HG02798 (cell line): ENCODE measurements around the gene FXYD6.
"Not testable (repeated sequence)": the region's sequence is repeated elsewhere in the genome, so short reads cannot be mapped to it uniquely, and the experiment has no call there.

ENCODE experiments used
- ATAC-seq: cut with Tn5 transposase; IDR thresholded peaks from one replicate; pipeline ENCODE4 v1.9.1; 2021; ENCODE audit warnings: mild to moderate bottlenecking; ENCODE audit not compliant: unreplicated experiment, poor library complexity

FXYD6 gene

DNA sequence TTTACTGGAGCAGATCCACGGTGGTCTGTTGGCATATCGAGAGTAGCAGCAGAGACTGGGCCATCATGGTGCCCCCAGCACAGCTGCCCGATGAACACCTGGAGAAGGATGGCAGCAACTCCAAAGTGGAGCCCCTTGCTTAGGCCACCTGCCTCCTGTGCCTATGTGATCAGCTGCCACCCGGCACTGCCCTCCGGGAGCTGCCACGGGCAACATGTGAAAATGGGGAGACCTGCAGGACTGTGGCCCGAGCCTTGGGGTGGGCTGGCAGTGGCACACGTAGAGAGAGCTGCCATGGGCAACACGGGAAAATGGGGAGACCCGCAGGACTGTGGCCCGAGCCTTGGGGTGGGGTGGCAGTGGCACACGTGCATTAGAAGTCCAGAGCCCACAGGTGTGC is 55.0 kb downstream of the FXYD6 start:
- ATAC-seq, result no peak

DNA sequence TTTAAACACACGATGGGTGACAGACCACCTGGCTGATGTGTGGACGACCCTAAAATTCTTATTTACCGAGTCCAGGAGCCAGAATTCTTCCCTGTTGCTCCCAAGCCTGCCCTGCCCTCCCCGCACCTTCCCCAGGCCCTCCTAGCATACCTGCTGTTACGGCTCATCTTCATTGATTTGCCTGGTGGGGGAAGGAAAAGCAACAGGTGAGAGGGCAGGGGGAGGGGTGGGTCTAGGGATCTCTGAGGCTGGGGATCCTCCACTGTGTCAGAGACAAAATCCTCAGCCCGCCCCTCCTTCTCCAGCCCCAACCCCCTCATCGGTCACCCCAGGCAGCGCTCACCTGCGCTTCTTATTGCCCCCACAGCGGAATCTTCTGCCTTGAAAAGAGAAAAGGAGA is 55.9 kb downstream of the FXYD6 start:
- ATAC-seq, result no peak

DNA sequence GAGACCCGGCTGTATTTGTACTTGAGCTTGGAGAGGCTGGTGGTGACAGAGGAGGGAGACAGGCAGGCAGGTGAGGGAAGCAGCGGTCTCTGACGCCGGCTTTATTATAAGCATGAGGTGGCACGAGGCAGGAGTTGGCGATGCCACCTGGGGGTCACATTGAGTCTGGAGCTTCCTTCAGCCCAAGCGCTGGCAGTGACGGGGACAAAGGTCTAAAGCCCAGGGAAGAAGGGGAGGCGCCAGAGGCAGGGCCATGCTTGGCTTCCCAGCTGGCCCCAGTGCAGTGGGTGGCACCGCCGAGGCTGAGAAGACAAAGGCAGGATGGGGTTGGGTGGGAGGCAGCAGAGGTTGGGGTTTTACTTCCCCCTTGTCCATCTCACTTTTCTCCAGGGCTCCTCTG is 56.4 kb downstream of the FXYD6 start:
- no peak for ATAC-seq

DNA sequence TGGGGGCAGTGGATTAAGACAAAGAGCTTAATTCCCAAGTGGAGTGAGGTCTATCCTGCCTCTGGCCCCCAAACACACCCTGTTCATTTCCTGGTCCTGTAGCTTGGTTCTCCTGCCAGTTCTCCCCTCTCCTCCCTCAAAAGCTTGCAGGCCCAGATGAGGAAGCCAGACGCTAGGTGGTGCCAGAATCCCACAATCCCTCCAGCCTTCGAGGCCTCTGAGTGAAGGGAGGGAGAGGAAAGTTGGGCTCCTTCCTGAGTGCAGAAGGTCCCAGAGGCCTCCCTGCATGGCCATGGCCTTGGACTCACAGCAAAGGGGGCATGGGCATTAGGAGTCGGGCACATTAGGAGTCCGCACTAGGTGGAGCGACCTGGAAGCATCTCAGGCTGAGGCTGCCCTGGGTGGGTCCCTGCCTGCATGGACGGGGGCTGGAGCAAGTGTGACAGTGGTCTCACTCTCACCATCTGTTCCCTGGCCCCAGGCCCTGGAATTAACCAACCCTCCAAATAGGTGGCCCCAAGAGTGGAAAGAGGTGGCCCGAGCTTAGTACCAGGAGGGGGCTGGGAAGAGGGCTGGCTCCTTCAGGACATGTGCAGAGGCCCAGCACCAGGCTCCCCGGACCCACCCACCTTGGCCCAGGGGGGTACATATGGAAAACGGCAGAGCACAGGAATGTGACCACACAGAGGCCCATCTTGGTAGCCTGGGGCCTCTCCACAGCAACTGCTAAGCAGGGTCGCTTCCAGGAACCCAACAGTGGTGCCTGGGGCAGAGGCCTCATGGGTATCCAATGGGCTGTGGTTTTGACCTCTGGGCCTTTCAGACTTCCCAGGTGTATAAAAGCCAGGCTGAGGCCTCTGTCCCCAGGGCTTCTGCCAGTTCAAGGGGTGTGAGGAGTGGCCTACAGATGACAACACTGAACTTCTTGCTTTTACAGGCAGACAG is 57.1 kb downstream of the FXYD6 start:
- ATAC-seq, result no peak

DNA sequence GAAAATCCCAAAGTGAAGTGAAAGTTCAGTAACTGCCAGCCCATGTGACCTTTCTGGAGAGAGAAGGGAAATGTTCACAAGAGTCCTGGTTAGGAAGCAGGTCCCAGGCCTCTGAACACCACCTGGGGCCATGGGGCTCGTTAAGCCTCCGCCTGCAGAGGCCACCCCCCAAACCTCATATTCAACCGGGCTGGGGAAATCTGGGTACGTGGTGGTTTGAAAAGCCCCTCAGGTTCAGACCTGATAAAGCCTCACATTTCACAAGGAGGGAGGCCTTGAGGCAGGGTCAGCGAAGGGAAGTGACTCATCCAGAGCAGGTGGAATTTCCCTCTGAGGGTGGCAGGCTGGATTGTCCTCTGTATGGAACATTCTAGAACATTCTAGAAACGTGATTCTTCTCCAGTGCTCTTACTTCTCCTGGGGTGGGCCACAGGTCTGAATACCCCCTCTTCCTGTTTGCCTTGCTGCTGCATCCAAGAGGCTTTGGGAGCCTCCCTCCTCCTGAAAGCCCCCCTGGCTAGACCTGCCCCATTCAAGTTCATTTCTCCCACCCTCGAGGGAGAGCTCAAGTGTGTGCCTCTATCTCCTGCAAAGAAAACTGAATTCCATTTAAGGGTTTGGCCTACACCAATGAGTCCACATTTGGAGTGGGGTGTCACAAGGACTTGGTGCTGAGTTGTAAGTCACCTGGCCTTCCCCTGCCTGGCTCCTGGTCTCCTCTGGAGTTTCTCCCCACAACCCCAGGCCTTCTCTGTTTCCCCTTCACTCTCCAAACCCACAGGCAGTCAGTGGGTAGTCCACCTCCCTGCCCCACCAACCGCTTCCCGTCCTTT is 58.2 kb downstream of the FXYD6 start:
- ATAC-seq, result peak; percentile 20

DNA sequence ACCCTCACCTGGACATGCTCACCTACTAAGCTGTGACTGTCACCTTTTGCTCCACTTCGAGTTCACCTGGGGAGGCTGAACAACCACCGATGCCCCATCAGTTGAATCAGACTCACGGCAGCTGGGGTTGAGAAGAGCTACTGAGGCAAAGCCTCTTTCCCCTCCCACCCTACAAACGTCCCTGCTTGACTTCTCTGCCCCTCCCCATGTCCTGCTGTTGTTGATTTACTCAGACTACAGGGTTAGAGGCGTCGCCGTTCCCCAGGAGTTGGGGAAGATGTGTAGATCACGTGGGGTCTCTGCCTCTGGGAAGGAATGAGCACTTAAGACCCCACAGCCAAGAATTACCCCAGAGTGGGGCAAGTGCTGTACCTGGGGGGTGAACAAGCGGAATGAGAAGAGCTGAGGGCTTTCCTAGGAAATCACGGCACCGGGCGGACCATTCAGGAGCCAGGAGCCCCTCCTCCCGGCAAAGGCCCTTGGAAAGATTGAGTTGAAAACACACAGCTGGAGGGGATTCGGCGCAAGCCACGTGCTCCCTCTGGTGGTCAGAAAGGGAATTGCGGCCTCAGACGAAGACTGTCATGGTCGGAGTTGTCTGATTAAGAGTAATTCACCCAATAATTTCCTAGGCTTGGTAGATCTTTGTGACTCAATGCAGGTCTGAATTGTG is 59.0 kb downstream of the FXYD6 start:
- ATAC-seq, result peak; percentile 29

DNA sequence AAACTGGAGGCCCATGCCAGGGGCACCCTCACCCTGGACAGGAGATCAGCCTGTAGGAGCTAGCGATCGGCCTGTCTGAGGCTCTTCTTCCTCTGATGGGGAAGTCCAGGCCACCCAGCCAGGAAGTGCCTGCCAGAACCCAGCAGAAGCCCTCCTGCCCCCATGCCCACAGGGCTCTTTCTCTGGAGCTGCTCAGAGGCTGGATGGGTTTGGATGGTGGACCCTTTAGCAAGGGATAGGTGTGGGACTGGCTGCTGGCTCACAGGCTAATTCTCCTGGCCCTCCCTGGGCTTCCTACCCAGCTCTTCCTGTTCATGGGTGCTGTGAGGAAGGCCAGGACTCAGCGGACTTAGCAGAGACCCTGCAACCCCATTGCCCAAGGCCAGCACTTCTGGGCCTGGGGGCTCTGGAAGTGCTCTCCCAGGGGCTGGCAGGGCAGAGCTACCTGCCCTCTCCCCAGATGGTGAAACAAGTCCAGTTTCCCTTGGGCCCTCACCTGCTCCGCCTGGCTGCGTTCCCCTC is 59.6 kb downstream of the FXYD6 start:
- ATAC-seq, result no peak

DNA sequence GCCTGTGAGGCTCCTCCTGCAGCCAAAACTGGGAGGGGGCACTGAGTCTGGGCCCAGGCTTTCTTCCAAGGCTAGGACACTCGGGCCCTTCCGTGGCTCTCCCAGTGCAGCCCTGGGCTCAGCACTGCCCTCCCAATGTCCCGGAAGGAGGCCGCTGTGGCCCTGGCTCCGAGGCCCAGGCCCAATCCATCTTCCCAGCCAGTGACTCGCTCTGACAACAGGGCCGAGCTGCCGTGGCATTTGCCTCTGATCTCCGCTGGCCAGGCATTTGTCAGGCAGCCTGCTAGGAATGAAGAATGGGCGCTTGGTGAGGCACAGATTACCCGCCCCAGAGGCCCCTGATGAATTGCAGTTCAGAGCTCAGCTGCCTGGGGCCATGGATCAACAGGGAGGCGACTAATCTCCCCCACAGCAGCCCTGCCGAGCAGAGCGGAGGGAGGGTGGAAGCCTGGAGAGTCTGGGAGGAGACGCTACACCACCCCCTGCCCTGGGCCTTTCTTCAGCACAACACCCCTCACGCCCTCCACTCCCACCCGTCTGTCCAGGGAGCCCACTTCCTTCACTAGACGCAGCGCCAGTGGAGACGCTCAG is 60.2 kb downstream of the FXYD6 start:
- ATAC-seq, result no peak

DNA sequence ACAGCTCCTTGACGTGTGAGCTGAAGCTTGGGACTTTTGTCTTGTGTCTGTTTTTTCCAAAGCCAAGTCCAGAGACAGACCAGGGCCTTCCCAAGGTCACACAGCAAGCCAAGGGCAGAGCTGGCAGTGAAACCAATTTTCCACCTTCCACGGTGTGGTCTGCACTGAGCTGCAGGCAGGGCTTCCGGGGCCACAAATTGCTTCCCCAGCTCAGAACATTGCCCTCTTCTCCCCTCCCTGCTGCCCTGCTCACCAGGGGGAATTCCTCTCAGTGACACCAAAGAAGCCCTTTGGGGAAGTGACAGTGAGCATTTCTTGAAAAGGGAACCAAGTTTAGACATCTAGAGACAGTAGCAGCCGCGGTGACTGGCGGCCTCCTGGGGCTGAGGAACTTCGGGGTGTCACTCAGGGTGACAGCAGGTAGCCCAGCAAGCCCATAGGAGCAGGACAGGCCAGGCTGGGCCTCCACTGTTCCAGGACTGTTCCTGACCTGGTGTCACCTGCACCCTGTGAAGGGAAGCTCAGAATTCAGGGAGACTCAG is 61.1 kb downstream of the FXYD6 start:
- ATAC-seq, result peak; percentile 64

DNA sequence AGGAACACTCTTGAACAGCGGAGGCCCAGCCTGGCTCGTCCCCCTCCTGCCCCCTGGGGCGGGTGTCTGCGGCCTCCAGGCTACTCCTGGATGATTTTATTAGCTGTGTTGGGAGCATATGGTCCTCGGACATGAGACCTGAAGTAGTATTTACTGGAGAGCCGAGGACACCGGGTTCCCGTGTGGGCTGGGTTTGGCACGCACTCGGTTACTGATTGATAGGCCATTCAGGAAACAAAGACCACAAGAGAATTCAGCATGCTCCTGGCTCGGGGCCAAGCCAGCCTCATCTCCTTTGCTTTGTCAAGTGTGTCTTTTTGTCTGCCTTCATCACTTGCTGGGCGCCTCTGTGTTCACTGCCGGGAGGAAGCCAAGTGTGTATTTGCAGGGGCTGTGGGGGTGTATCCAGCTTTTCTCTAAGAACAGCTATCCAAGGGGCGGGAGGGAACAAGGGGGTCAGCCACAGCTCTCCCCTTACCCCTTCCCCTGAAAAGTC is 61.6 kb downstream of the FXYD6 start:
- ATAC-seq, result peak; percentile 51

DNA sequence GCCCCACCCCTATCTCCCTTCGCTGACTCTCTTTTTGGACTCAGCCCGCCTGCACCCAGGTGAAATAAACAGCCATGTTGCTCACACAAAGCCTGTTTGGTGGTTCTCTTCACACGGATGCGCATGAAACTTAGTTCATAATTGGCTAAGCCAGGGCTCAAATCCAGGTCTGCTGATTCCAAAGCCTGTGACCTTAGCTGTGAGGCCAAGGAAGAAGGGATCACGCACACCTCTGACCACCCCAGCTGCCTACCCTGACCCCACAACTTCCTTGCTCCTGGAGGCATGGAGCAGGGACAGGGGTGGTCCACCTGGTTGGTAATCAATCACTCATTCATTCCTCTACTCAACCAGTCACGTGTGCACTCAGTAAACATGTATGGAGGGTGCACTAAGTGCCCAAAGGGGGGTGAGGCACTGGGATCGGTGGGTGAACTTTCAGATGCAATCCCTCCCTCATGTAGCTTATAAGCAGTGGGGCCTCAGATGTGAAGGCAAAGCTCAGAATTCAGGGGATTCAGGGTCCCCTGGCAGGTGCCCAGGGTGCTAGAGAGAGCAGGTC is 62.2 kb downstream of the FXYD6 start:
- ATAC-seq, result no peak

DNA sequence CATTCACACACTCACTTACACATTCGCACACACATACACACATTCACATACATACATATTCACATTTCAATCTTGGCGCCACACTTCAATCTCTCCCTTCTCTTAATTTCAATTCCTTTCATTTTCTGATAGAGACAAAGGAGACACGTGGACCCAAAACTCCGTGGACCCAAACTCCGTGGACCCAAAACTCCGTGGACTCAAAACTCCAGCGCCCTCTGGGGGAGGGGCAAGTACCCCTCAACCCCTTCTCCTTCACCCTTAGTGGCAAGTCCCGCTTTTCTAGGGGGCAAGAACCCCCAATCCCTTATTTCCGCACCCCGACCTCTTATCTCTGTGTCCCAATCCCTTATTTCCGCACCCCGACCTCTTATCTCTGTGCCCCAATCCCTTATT is 66.4 kb downstream of the FXYD6 start:
- ATAC-seq, result not testable (repeated sequence)

DNA sequence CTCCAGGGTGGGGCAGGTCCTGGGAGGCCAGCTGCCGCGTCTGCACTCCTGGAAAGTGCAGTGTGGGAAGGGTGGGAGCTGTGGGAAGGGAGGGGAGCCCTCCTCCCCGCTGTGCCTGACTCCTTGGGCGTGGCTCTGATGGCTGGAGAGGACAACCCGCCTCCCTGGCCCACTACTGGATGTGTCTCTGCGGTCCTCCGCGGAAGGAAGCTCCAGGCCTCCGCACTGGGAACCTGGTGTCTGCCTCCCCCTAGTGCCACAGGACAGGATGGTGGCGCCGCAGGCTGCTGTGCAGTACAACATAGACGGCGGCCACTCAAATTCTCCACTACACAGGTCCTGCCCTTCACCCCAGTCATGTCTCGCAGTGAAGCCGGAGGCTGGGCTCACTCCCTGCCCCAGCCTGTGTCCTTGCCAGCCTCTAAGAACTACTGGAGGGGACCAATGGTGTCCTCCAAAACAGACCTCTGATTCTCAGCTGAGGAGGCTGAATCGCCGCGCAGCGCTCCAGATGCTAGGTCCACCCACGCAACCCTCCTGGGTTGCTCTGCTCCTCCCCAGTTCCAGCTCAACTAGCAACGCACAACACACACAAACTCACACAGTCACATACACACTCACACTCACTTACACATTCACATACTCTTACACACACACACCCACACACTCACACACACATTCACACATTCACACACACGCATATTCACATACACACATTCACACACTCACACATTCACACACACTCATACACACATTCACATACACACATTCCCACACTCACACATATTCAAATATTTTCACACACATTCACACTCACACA is 67.0 kb downstream of the FXYD6 start:
- no peak for ATAC-seq

DNA sequence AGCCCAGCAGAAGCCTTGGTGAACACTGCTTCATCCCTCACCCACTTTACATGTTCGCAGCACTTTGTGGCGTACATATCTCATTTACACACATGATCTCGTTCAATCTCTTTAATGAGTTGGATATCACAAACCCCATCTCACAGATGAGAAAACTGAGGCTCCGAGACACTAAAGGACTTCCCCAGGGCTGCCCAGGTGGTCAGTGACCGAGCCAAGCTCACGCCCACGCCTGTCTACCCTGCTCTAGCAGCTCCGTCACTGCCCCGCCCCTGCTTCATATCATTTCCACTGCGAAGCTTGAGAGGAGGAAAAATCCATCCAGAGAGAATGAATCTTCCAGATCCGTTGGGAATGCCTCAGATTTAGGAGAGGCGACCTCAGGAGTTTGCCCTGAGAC is 67.7 kb downstream of the FXYD6 start:
- no peak for ATAC-seq

DNA sequence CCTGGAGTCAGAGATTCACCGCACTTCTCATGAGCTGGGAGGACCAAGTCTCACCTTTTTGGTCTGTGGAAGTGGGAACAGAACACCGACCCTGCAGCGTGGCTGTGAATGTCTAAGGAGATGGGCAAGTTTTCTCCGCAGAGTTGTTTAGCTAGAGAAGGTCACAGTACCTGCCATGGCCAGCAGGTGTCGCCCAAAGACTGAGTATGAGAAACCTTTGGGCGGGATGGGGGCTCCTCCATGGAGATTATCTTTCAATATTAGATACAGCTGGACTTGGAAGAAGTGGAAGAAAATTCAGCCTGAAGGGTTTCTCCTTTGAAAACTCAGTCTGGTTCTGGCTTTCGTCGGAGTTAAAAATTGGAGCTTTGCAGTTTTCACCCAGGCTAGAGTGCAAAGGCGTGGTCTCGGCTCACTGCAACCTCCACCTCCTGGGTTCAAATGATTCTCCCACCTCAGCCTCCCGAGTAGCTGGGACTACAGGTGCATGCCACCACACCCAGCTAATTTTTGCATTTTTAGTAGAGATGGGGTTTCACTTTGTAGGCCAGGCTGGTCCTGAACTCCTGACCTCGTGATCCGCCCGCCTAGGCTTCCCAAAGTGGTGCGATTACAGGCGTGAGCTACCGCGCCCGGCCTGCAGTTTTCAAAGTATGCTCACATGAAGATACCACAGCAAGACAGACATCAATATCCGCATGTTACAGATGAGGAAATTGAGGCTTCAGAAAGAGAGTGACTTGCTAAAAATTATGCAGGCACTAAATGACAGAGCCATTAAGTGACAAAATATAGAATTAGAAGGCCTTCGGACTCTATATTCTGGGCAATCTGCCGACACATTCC is 68.8 kb downstream of the FXYD6 start:
- no peak for ATAC-seq

DNA sequence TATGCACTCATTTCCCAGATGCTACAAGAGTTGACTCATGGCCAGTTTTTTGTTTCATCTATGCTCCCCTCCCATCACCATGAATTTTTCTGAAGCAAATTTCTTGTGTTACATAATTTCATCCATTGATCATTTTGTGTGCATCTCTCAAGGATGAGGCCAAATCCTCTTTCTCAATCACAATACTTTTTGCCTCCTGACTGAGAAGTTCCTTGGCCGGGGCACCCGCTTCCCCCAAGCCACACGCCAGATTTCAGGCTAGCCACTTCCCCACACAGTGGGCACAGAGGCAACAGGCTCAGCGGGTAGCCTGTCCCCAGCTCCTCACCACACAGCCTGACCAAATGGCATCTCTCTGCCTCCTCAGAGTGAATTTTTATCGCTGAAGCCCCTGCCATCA is 69.6 kb downstream of the FXYD6 start:
- no peak for ATAC-seq

DNA sequence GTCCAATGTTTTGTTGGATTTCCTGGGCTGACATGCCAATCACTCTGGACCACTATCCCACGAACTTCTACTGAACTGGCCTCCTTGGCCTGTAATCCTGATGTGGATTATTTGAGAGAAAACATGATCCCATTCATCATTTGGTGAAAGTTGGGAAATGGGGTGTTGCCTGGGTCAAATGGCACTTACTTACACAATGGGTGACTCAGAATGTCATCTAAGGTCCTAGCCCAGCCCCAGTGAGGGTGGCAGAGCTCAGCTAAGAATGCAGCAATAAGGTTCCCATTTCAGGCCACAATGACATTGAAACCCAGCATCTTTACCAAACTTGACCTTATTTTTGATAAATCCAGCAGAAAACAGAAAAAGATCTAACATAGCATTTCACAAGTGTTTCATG is 71.4 kb downstream of the FXYD6 start:
- no peak for ATAC-seq

DNA sequence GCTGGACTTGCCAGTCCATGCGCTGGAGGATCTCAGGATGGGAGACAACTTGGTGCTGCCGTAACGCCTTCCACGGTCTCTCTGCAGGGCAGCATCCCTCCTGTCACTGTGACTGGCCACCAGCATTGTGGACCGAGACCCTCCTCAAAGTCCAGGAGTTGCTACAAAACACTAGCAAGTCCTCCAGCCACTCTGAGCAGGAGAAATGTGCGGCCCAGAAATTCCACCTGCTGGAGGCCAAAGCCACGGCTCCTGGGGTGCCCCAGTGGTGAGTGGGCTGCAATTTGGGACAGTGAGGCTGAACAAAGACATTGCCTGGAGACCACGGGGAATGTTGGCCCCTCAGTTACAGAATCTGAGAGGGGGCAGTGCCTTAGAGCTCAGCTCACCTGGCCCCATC is 72.6 kb downstream of the FXYD6 start:
- no peak for ATAC-seq
